Astrocyte of the hippocampus (primary cell): Measurements from ENCODE around the gene BAG1.
A peak's percentile ranks its signal among the peaks of the same experiment; 100 is the strongest.

ENCODE experiments used
- DNase-seq: peaks from one replicate; pipeline ENCODE4 v3.0.0; 2011; ENCODE audit warnings: low read depth, low spot score

The BAG1 gene

GRCh38 chr9:33242609-33243134, 21.8 kb downstream of the BAG1 start:
- DNase-seq = no peak

GRCh38 chr9:33241298-33241697, 23.2 kb downstream of the BAG1 start:
- DNase-seq = no peak

DNA sequence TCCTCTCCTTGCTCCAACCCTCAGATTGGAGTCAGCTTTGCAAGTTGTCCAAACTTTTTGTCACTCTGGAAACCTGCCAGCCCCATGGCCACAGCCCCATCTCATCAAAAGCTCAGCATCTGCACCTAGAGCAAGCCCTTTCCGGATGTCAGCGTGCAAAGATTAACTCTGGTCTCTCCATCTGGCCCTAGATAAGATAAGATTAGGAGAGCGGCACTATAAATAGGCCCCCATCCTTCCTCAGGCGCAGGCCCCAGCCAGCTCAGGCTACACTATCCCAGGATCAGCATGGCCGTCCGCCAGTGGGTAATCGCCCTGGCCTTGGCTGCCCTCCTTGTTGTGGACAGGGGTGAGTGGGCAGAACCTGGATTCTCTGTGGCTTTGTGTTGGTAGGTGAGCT, 24.6 kb downstream of the BAG1 start, which contains the start of gene SPINK4:
Gene SPINK4 (plus strand): TSS at position 247 of the 400 bp plus-strand sequence. CDS start 42 bp downstream, at position 289.
- peak; percentile 29 for DNase-seq

- no peak for DNase-seq
Measured at GRCh38 chr9:33236571-33236970, 27.9 kb downstream of the BAG1 start.

DNA sequence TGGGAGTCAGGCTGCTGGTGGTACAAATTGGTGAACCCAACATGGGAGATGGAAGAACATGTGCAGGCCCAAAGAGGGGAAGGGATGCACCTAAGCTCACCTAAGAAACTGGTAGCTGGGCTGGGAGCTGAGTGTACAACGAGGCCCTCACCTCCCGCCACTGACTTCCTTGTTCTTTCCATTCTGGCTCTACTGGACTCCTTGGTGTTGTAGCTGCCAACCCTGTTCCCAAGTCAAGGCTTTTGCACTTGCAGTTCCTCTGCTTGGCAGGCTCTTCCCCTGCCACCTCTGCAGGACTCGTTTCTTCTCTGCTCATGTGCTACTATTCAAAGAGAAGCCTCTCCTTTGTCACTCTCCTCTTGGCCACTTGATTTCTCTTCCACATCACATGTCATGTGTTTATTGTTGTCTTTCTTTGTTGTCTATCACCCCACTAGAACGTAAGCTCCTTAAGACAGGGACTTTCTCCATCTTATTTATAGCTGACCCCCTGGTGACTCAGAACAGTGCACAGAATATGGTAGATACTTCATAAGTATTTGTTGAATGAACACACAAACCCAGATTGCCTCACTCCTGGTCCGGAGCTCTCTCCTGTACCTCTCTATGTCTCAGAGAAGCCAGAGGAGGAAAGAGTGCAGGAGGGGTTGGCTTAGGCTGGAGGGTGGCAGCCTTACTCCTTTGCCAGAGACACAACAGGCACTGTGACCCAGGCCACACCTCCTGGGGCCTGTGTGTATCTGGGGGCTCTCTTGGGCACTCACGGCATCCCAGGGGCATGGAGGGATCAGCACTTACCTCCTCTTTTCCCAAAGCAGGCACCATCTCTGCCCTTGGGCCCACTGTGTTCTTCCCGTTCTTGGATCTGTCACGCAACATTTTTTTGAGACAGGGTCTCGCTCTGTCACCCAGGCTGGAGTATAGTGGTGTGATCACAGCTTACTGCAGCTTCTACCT, 29.7 kb downstream of the BAG1 start:
- DNase-seq = no peak

- peak; percentile 93 for DNase-seq
Measured at GRCh38 chr9:33233626-33234342, 30.7 kb downstream of the BAG1 start.

DNA sequence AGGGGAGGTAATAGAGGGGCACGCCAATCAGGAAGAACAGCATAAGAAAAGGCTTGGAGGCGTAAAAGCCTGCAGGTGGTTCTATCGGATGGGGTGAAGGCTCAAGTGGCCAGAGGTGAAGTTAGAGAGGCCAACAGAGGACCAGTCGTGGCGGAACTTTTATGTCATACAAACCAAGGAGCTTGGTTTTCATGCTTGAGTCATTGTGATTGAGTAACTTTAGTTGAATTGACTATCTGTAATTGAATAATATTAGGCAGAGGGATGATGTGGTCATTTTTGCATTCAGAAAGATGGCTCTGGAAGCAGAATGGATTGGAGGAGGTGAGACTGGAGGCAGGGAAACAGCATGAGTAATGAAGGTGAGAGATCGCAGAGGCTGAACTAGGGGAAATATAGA, 31.7 kb downstream of the BAG1 start:
- no peak for DNase-seq

- DNase-seq = no peak
Measured at GRCh38 chr9:33231623-33231942, 32.9 kb downstream of the BAG1 start.

GRCh38 chr9:33230756-33231622, 33.5 kb downstream of the BAG1 start:
- peak; percentile 57 for DNase-seq

DNA sequence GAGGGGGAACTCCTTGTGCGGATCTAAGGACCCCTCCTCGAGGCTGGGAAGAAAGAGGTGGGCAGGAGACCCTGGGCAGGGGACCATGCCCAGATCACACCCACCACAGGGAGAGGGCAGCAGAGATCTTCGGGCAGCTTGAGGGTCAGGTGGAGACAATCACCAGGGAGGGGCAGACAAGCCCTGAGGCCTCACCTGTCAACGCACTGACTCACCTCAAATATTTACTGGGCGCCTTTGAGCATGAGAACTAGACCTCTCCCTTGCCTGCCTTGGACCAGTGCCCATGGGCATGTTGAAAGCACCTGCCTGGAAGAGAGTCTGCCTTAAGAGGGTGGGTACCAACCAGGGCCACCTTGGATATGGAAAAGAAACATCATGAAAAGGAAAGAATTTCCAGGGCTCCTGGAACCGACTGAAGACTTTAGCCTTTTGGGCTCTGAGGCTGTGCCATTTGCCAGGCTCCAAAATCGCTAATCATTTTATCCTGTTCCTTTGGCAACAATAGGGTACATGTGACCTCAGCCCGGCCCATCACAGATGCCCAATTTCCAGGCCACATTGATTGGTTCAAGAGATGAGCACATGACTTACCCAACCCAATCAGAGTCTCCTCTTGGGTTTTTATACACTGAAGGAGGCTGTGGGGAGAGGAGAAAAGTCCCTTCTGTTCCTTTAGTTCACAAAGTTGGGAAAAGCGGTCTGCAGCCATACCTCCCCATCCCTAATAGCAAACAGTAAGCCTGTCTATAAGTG, 35.0 kb downstream of the BAG1 start:
- DNase-seq = no peak

GRCh38 chr9:33228606-33229005, 35.9 kb downstream of the BAG1 start:
- no peak for DNase-seq

- peak; percentile 41 for DNase-seq
Measured at GRCh38 chr9:33227741-33228140, 36.8 kb downstream of the BAG1 start.

DNA sequence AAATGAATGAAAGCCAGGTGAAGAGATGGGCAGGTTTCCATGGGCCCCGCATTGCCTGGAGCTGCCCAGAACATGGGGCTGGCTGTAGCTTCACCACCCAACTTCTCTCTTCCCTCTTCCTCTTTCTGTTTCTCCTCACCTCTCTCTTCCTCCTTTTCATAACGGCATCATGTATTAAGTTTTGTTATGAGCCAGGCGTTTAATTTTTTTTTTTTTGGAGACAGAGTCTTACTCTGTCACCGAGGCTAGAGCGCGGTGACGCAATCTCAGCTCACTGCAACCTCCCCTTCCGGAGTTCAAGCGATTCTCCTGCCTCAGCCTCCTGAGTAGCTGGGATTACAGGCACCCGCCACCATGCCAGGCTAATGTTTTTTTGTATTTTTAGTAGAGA, 37.5 kb downstream of the BAG1 start:
- DNase-seq = no peak

DNA sequence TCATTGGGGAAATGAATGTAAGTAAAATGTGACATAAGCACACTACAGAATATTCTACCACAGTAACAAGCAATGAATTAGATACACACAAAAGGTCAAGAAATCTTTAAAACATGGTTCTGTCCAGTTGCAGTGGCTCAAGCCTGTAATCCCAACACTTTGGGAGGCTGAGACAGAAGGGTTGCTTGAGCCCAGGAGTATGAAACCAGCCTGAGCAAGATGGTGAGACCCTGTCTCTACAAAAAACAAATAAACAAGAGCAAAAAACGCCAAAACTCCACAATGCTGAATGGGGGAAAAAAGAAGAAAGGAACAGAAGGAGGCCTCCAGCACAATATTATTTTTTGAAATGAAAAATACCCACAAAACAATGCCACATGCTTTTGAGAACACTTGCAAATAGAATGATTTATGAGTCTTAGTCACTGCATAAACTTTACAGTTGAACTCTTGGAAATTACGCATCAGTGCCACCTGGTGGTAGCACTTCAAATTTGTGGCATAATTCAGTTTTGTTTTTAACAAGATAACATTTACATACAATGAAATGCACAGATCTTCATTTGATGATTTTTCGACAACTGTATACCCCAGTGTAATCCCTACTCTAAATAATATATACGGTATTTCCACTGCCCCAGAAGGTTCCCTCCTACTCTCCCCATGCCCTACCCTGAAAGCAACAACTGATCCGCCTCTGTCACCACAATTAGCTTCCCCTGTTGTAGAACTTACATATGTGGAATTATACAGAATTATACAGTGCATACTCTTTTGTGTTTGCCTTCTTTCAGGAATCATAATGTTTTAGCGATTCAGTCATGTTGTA, 39.0 kb downstream of the BAG1 start:
- peak; percentile 81 for DNase-seq

DNA sequence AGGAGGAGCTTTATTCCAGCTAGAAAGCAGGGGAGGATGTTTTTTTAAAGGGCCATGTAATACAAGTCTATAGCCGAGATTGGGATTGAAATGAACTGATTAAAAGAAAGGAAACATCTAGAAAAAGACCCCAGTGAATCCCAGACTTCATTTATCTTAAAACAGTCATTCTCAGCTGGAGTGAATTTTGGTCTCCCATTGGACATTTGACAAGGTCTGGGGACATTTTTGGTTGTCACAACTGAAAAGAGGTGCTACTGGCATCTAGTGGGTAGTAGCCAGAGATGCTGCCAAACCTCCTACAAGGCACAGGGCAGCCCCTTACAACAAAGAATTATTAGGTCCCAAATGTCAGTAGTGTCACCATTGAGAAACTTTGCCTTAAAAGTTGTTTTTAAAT, 40.8 kb downstream of the BAG1 start:
- DNase-seq = peak; percentile 26

GRCh38 chr9:33222031-33222430, 42.5 kb downstream of the BAG1 start:
- no peak for DNase-seq

- no peak for DNase-seq
Measured at GRCh38 chr9:33221568-33221884, 43.0 kb downstream of the BAG1 start.

DNA sequence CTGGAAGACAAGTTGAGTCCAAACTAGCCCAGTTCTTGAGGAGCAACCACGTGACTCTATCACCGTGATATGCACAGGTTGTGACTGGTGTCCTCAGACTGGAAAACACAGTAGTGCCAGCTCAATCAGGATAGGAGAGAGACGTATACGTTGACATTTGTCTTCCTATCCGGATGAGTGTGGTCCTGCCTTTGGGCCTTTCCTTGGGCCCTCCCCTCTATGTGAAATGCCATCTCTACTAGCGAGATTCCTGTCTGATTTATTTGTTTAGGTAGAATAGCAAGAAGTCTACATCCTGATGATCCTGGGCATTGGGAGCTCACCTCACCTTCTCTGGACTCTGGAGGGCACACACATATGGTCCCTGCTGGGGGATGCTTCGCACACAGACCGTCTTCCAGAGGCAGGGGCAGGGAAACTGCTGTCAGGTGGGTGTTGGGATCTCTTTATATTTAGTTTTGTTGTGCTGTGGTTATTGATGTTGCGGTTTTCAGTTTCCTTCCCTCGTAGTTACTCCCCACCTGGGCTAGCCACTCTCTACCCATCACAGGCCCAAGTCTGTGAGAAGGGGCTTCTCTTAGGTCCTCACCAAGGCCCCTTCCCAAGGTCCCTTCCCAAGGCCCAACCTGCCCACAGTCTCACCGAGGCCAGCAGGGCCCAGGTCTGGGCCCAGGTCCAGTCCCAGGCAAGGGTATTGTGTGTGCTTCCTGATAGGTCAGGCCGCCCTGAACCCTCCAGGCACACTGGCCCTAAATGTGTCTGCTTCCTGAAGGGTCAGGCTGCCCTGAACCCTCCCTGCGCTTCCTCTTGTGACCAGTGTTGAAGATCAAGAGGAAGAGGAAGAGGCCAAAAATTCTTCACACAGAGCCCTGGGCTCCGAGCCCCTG, 43.6 kb downstream of the BAG1 start:
- DNase-seq = no peak
